GM12878 (cell line): ENCODE data around the gene SMIM13. TPM values are rescaled to one million over a fixed set of nuclear protein-coding genes. Genes with fewer than 3 reads are reported as not detected.

Experiments used
- ATAC-seq: fragments of 200-7000 bp; cut with Tn5 transposase; 3 replicates; pipeline ENCODE4 v1.9.1; 2020; ENCODE audit warnings: mild to moderate bottlenecking, moderate library complexity
- BruUV-seq: library from RNA; stranded (reverse); fragments of 400-500 nt; replicated peaks from 2 replicates; lab custom pipeline; 2021; lab: Mats Ljungman, UMichigan
- CTCF ChIA-PET: fragments of 300-600 bp; sonication (Branson Sonifier 250); formaldehyde crosslinking; extraction: SDS; loops from one replicate; lab custom pipeline; 2021; ENCODE audit warnings: inconsistent platforms; lab: Yijun Ruan, JAX
- POLR2A ChIA-PET: fragments of 350-600 bp; formaldehyde crosslinking; extraction: SDS; loops from one replicate; lab custom pipeline; 2021; ENCODE audit warnings: inconsistent platforms; lab: Charles Lee
- RAD21 ChIA-PET: fragments of 300-600 bp; sonication (Branson Sonifier 250); formaldehyde crosslinking; loops from one replicate; lab custom pipeline; 2023; ENCODE audit warnings: antibody characterized with exemption; ENCODE audit not compliant: unreplicated experiment; lab: Charles Lee
- SMC1A ChIA-PET: fragments of 300-600 bp; sonication (Branson Sonifier 250); formaldehyde crosslinking; loops from one replicate; lab custom pipeline; 2023; ENCODE audit not compliant: unreplicated experiment, uncharacterized antibody; lab: Charles Lee
- DNase-seq: peaks from one replicate; pipeline ENCODE4 v3.0.0-alpha.2; 2011; ENCODE audit warnings: low read depth, low spot score
- FAIRE-seq: peaks from 3 replicates; lab custom pipeline; 2011; peaks lifted over from hg19 to GRCh38; lab: Jason Lieb, UNC
- H2AFZ ChIP-seq: 2 replicates; pipeline ENCODE4 v1.6.0; 2011; ENCODE audit warnings: low read depth, low read length, control low read depth; ENCODE audit not compliant: control insufficient read depth
- H3K27ac ChIP-seq: 2 replicates; pipeline ENCODE4 v1.5.1; 2011; ENCODE audit warnings: control low read depth; ENCODE audit not compliant: control insufficient read depth, insufficient read depth
- H3K27me3 ChIP-seq, 2 experiments: replicated peaks in 1 of 2; 2 replicates each; pipeline versions ENCODE4 v1.6.0 to v1.6.1; 2011; ENCODE audit warnings: low read length in 1 of 2; ENCODE audit not compliant: control insufficient read depth in 2 of 2, insufficient read depth in 2 of 2
- H3K36me3 ChIP-seq, 2 experiments: 2 replicates each; pipeline ENCODE4 v1.5.1; 2011; ENCODE audit warnings: low read length in 1 of 2; ENCODE audit not compliant: control insufficient read depth in 2 of 2, insufficient read depth in 2 of 2
- H3K4me1 ChIP-seq: 2 replicates; pipeline ENCODE4 v1.6.1; 2011; ENCODE audit warnings: mild to moderate bottlenecking, low read length, moderate library complexity, mixed read lengths; ENCODE audit not compliant: control insufficient read depth, insufficient read depth
- H3K4me2 ChIP-seq: 2 replicates; pipeline ENCODE4 v1.6.0; 2011; ENCODE audit warnings: control low read depth; ENCODE audit not compliant: control insufficient read depth, insufficient read depth
- H3K4me3 ChIP-seq: fragments of 200-600 bp; sonication (generic); 2 replicates; pipeline ENCODE4 v1.5.1; 2016
- H3K79me2 ChIP-seq: 2 replicates; pipeline ENCODE4 v1.6.0; 2011; ENCODE audit warnings: low read length; ENCODE audit not compliant: control insufficient read depth, insufficient read depth
- H3K9ac ChIP-seq: 2 replicates; pipeline ENCODE4 v1.8.0; 2011; ENCODE audit warnings: low read length, control low read depth, mixed read lengths; ENCODE audit not compliant: control insufficient read depth, insufficient read depth
- H3K9me3 ChIP-seq: replicated peaks from 3 replicates; pipeline ENCODE4 v1.5.1; 2011; ENCODE audit warnings: mild to moderate bottlenecking, low read length; ENCODE audit not compliant: control insufficient read depth, insufficient read depth
- H4K20me1 ChIP-seq: 2 replicates; pipeline ENCODE4 v1.6.0; 2011; ENCODE audit not compliant: control insufficient read depth, insufficient read depth
- CREB1 ChIP-seq: IDR thresholded peaks from 2 replicates; pipeline ENCODE4 v1.6.1; 2012; ENCODE audit warnings: low read depth, mild to moderate bottlenecking, inconsistent platforms
- DPF2 ChIP-seq: fragments of 450-650 bp; IDR thresholded peaks from 2 replicates; pipeline ENCODE4 v1.6.1; 2017; ENCODE audit warnings: mild to moderate bottlenecking
- EED ChIP-seq: sonication (generic); IDR thresholded peaks from 2 replicates; pipeline ENCODE4 v1.6.1; 2016; ENCODE audit warnings: antibody characterized with exemption, low read depth
- IKZF1 ChIP-seq: fragments of 450-650 bp; conservative IDR thresholded peaks from 2 replicates; pipeline ENCODE4 v1.6.1; 2017; ENCODE audit warnings: antibody characterized with exemption, mild to moderate bottlenecking
- IKZF2 ChIP-seq, 2 experiments: fragments of 450-650 bp; IDR thresholded peaks; 2 replicates each; pipeline ENCODE4 v1.6.1; 2017; ENCODE audit warnings: mild to moderate bottlenecking in 2 of 2, moderate library complexity in 2 of 2
- MTA2 ChIP-seq: fragments of 450-650 bp; IDR thresholded peaks from 2 replicates; pipeline ENCODE4 v1.6.1; 2016; ENCODE audit warnings: low read depth, mild to moderate bottlenecking, moderate library complexity
- NBN ChIP-seq: fragments of 450-650 bp; IDR thresholded peaks from 2 replicates; pipeline ENCODE4 v1.6.1; 2016
- NFYA ChIP-seq: IDR thresholded peaks from 2 replicates; pipeline ENCODE4 v1.6.1; 2011; ENCODE audit warnings: low read depth, mild to moderate bottlenecking, low read length, improper control_type of control experiment, borderline replicate concordance
- NR2C2 ChIP-seq: IDR thresholded peaks from 2 replicates; pipeline ENCODE4 v1.6.1; 2011; ENCODE audit warnings: borderline replicate concordance, low read depth; ENCODE audit not compliant: control insufficient read depth, insufficient read length
- POLR2AphosphoS2 ChIP-seq: IDR thresholded peaks from 2 replicates; pipeline ENCODE4 v1.6.1; 2011; ENCODE audit warnings: low read depth, mild to moderate bottlenecking, low read length, improper control_type of control experiment, moderate library complexity
- RBBP5 ChIP-seq: fragments of 200-600 bp; sonication (generic); conservative IDR thresholded peaks from 2 replicates; pipeline ENCODE4 v1.6.1; 2016
- RUNX3 ChIP-seq: IDR thresholded peaks from 2 replicates; pipeline ENCODE4 v1.6.1; 2012; ENCODE audit warnings: low read length, inconsistent platforms
- SUZ12 ChIP-seq: fragments of 200-600 bp; sonication (generic); IDR thresholded peaks from one replicate; pipeline ENCODE4 v1.6.1; 2018; ENCODE audit warnings: antibody characterized with exemption, mild to moderate bottlenecking; ENCODE audit not compliant: unreplicated experiment
- ZNF207 ChIP-seq: fragments of 450-650 bp; IDR thresholded peaks from 2 replicates; pipeline ENCODE4 v1.6.1; 2014; ENCODE audit warnings: antibody characterized with exemption, mild to moderate bottlenecking, borderline replicate concordance
- WGBS: methylation state at CpG from one replicate; pipeline ENCODE4 v1.1.6; 2016; ENCODE audit warnings: low lambda C conversion rate; ENCODE audit not compliant: insufficient replicate concordance, insufficient coverage; ENCODE audit errors: missing lambda C conversion rate; 5-methylcytosine and 5-hydroxymethylcytosine counted together
- in situ Hi-C: fragments of 300-500 bp; cut with MboI; formaldehyde crosslinking; loops from 9 replicates; pipeline ENCODE4 v1.14.3; 2018; ENCODE audit warnings: mixed read lengths
- intact Hi-C: fragments of 100-400 bp; cut with micrococcal nuclease; formaldehyde crosslinking; loops from one replicate; pipeline ENCODE4 v1.14.2; 2022; ENCODE audit not compliant: unreplicated experiment
- polyA plus RNA-seq, 11 experiments: library from polyadenylated mRNA; depleted of rRNA in 4 of 11; unstranded in 6 of 11; stranded (reverse) in 5 of 11; fragments of >200 nt; fragmentation: Nextera tagmentation in 4 of 11; fragmentation: Illumina TruSeq in 1 of 11; extraction: Ambion mirVana in 4 of 11; extraction: Trizol in 1 of 11; gene quantifications; 1 replicate in 1 of 11; 2 replicates in 10 of 11; pipeline versions ENCODE4 v1.2.1 to v1.2.3, GENCODE V29; 2011 to 2016; ENCODE audit warnings: inconsistent platforms in 2 of 11, missing spikeins in 2 of 11, low read depth in 1 of 11
- total RNA-seq, 4 experiments: library from RNA; depleted of rRNA in 3 of 4; stranded (reverse); fragments of >200 nt in 3 of 4; fragmentation: Illumina TruSeq in 1 of 4; extraction: Trizol in 1 of 4; gene quantifications; 2 replicates each; pipeline versions ENCODE4 v1.2.1 to v1.2.3, GENCODE V29; 2013 to 2021
- TF ChIP-seq, protein P1 (sequence below): IDR thresholded peaks from 2 replicates; pipeline ENCODE4 v1.6.1; 2011; ENCODE audit warnings: mild to moderate bottlenecking, low read depth, low read length, moderate library complexity; ENCODE audit not compliant: insufficient replicate concordance
- TF ChIP-seq, protein P2 (sequence below): fragments of 150-350 bp; IDR thresholded peaks from 2 replicates; pipeline ENCODE4 v1.6.1; 2014; ENCODE audit warnings: mild to moderate bottlenecking, low read depth, low read length
- TF ChIP-seq, protein P3 (sequence below): fragments of 450-650 bp; conservative IDR thresholded peaks from 2 replicates; pipeline ENCODE4 v1.6.1; 2017; ENCODE audit warnings: mild to moderate bottlenecking, moderate library complexity

Gene SMIM13
- total and polyA plus RNA-seq, 10 of the 15 experiments (the other 5 are each of a cell fraction or from before 2014, with no cell fraction given), result 2.0 to 8.5 (median 4.7) TPM

GRCh38 chr6:11151488-11151887 lies 57.9 kb downstream of the SMIM13 start:
- FAIRE-seq (no peak), ATAC-seq (peak; percentile 75), DNase-seq (no peak)
- no peak overlapping the region for H3K4me3 ChIP-seq
- ChIA-PET SMC1A (interaction anchor here (0.8 to 14.1 kb wide), 9 partner anchors 12 to 424 kb away, joined by 3 to 208 read pairs (median 3); no protein-coding TSS in a partner anchor), CTCF (interaction anchor here (1.4 to 7.0 kb wide), 5 partner anchors 7 to 424 kb away, joined by 4 to 59 read pairs (median 11); no protein-coding TSS in a partner anchor), RAD21 (interaction anchor here (0.9 to 2.3 kb wide), 4 partner anchors 123 to 344 kb away, joined by 3 to 25 read pairs (median 4); no protein-coding TSS in a partner anchor), POLR2A (interaction anchor here (1.5 kb wide), 1 partner anchor 424 kb away, joined by 3 read pairs; no protein-coding TSS in a partner anchor)
- H3K27me3 ChIP-seq, result no peaks in the 10 kb centered on the region
- no peaks in the 10 kb centered on the region for H3K79me2 ChIP-seq
- no TSS peak for BruUV-seq
- TF ChIP-seq RBBP5 (no peak), NFYA (no peak), MTA2 (no peak), IKZF2 (IDR thresholded peaks at IDR 0.05) (peak in 1 of 2 experiments; percentile 49; a peak in 1 of 4 replicates), ZNF207 (no peak), SUZ12 (no peak), RUNX3 (peak; percentile 40; the same call in 1 of the 2 replicates), EED (peak; percentile 43; the same call in 1 of the 2 replicates), NBN (no peak), DPF2 (no peak), IKZF1 (peak; percentile 42; the same call in 1 of the 2 replicates), NR2C2 (no peak), CREB1 (no peak), POLR2AphosphoS2 (no peak)
- TF ChIP-seq, protein P1, sequence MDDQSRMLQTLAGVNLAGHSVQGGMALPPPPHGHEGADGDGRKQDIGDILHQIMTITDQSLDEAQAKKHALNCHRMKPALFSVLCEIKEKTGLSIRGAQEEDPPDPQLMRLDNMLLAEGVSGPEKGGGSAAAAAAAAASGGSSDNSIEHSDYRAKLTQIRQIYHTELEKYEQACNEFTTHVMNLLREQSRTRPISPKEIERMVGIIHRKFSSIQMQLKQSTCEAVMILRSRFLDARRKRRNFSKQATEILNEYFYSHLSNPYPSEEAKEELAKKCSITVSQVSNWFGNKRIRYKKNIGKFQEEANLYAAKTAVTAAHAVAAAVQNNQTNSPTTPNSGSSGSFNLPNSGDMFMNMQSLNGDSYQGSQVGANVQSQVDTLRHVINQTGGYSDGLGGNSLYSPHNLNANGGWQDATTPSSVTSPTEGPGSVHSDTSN, result no peak
- TF ChIP-seq, protein P2, sequence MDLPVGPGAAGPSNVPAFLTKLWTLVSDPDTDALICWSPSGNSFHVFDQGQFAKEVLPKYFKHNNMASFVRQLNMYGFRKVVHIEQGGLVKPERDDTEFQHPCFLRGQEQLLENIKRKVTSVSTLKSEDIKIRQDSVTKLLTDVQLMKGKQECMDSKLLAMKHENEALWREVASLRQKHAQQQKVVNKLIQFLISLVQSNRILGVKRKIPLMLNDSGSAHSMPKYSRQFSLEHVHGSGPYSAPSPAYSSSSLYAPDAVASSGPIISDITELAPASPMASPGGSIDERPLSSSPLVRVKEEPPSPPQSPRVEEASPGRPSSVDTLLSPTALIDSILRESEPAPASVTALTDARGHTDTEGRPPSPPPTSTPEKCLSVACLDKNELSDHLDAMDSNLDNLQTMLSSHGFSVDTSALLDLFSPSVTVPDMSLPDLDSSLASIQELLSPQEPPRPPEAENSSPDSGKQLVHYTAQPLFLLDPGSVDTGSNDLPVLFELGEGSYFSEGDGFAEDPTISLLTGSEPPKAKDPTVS, result no peak
- TF ChIP-seq, protein P3, sequence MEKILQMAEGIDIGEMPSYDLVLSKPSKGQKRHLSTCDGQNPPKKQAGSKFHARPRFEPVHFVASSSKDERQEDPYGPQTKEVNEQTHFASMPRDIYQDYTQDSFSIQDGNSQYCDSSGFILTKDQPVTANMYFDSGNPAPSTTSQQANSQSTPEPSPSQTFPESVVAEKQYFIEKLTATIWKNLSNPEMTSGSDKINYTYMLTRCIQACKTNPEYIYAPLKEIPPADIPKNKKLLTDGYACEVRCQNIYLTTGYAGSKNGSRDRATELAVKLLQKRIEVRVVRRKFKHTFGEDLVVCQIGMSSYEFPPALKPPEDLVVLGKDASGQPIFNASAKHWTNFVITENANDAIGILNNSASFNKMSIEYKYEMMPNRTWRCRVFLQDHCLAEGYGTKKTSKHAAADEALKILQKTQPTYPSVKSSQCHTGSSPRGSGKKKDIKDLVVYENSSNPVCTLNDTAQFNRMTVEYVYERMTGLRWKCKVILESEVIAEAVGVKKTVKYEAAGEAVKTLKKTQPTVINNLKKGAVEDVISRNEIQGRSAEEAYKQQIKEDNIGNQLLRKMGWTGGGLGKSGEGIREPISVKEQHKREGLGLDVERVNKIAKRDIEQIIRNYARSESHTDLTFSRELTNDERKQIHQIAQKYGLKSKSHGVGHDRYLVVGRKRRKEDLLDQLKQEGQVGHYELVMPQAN, result no peak
- no peaks in the 10 kb centered on the region for H4K20me1 ChIP-seq
- H3K9ac ChIP-seq, result no peak overlapping the region
- in situ Hi-C loops (no loop called here), intact Hi-C loops (no loop called here)
- no peak overlapping the region for H3K27ac ChIP-seq
- no peak overlapping the region for H3K4me2 ChIP-seq
- H2AFZ ChIP-seq, result no peak overlapping the region
- WGBS, result 50% methylated on average over 1 of the region's 1 CpG
- H3K9me3 ChIP-seq, result no peaks in the 10 kb centered on the region
- no peaks in the 10 kb centered on the region for H3K4me1 ChIP-seq
- H3K36me3 ChIP-seq, result no peaks in the 10 kb centered on the region
